H1 (cell line): Measurements from ENCODE around the gene EOLA1. TPM values are rescaled to one million over a fixed set of nuclear protein-coding genes. Genes with fewer than 3 reads are reported as not detected.

ENCODE experiments used
- CTCF ChIA-PET: fragments of 300-600 bp; sonication (Branson Sonifier 250); formaldehyde crosslinking; loops from one replicate; lab custom pipeline; 2021; ENCODE audit not compliant: partially characterized antibody; lab: Charles Lee
- POLR2A ChIA-PET: fragments of 300-600 bp; sonication (Branson Sonifier 250); formaldehyde crosslinking; loops from one replicate; lab custom pipeline; 2021; ENCODE audit warnings: inconsistent platforms; ENCODE audit not compliant: partially characterized antibody; lab: Charles Lee
- DNase-seq, 2 experiments: peaks; one replicate each; pipeline versions ENCODE4 v3.0.0 to v3.0.0-alpha.2; 2010 to 2022; ENCODE audit warnings: low spot score in 2 of 2, low read depth in 1 of 2, mixed read lengths in 1 of 2
- FAIRE-seq: peaks from 2 replicates; lab custom pipeline; 2011; peaks lifted over from hg19 to GRCh38; lab: Jason Lieb, UNC
- H2AFZ ChIP-seq: 2 replicates; pipeline ENCODE4 v1.8.1; 2012; ENCODE audit warnings: low read length, inconsistent platforms
- H2AK5ac ChIP-seq: 2 replicates; pipeline ENCODE4 v1.6.1; 2013; ENCODE audit warnings: low read depth, low read length
- H2BK120ac ChIP-seq: replicated peaks from 2 replicates; pipeline ENCODE3; 2013; ENCODE audit warnings: low read depth, low read length, inconsistent platforms
- H2BK12ac ChIP-seq: 2 replicates; pipeline ENCODE4 v1.6.1; 2013; ENCODE audit warnings: low read depth, low read length
- H2BK15ac ChIP-seq: 2 replicates; pipeline ENCODE4 v1.6.1; 2013; ENCODE audit warnings: low read length
- H2BK20ac ChIP-seq: 2 replicates; pipeline ENCODE4 v1.6.1; 2013; ENCODE audit warnings: low read length
- H2BK5ac ChIP-seq: 2 replicates; pipeline ENCODE4 v1.6.1; 2013; ENCODE audit warnings: low read depth, low read length
- H3K14ac ChIP-seq: 2 replicates; pipeline ENCODE4 v1.6.1; 2013; ENCODE audit warnings: inconsistent platforms; ENCODE audit not compliant: insufficient read length
- H3K18ac ChIP-seq: 2 replicates; pipeline ENCODE4 v1.6.1; 2013; ENCODE audit warnings: low read length; ENCODE audit errors: extremely low read depth
- H3K23ac ChIP-seq: 2 replicates; pipeline ENCODE4 v1.6.1; 2013; ENCODE audit warnings: inconsistent platforms; ENCODE audit not compliant: insufficient read length
- H3K23me2 ChIP-seq: 2 replicates; pipeline ENCODE4 v1.6.1; 2013; ENCODE audit warnings: low read depth, low read length
- H3K27ac ChIP-seq: 2 replicates; pipeline ENCODE4 v1.6.1; 2011; ENCODE audit warnings: low read depth, low read length, inconsistent platforms
- H3K27me3 ChIP-seq, 4 experiments: replicated peaks in 1 of 4; 1 replicate in 1 of 4; 2 replicates in 3 of 4; pipeline versions ENCODE4 v1.6.1 to v1.8.1; 2011 to 2013; ENCODE audit warnings: low read length in 3 of 4, mild to moderate bottlenecking in 3 of 4, inconsistent platforms in 2 of 4, mixed read lengths in 2 of 4, moderate library complexity in 1 of 4; ENCODE audit not compliant: control insufficient read depth in 3 of 4, insufficient read depth in 3 of 4; ENCODE audit errors: extremely low read depth in 1 of 4
- H3K36me3 ChIP-seq, 4 experiments: 2 replicates each; pipeline versions ENCODE4 v1.6.1 to v1.8.1; 2011 to 2013; ENCODE audit warnings: mild to moderate bottlenecking in 4 of 4, low read length in 3 of 4, moderate library complexity in 2 of 4, control low read depth in 1 of 4, inconsistent platforms in 1 of 4; ENCODE audit not compliant: insufficient read depth in 4 of 4, control insufficient read depth in 2 of 4
- H3K4ac ChIP-seq: replicated peaks from 2 replicates; pipeline ENCODE3; 2013; ENCODE audit warnings: low read length, low read depth, mixed read lengths, inconsistent platforms; ENCODE audit not compliant: insufficient read length
- H3K4me1 ChIP-seq, 4 experiments: replicated peaks in 1 of 4; 1 replicate in 1 of 4; 2 replicates in 3 of 4; pipeline versions ENCODE4 v1.6.1 to v1.8.1; 2011 to 2013; ENCODE audit warnings: low read length in 3 of 4, inconsistent platforms in 2 of 4, mixed read lengths in 1 of 4; ENCODE audit not compliant: insufficient read depth in 4 of 4, control insufficient read depth in 3 of 4
- H3K4me2 ChIP-seq, 2 experiments: 2 replicates each; pipeline versions ENCODE4 v1.6.1 to v1.8.1; 2011 to 2013; ENCODE audit warnings: low read depth in 2 of 2, low read length in 2 of 2, control low read depth in 1 of 2, inconsistent platforms in 1 of 2, mild to moderate bottlenecking in 1 of 2; ENCODE audit not compliant: insufficient read depth in 1 of 2
- H3K4me3 ChIP-seq, 4 experiments: fragments of 200-600, 300-600 bp in 1 of 4; sonication (generic), shearing (Covaris generic), sonication (Bioruptor Twin) in 1 of 4; 2 replicates each; pipeline versions ENCODE4 v1.5.1 to v1.8.1; 2011 to 2016; ENCODE audit warnings: low read length in 4 of 4, low read depth in 3 of 4, control low read depth in 2 of 4, inconsistent platforms in 2 of 4, mild to moderate bottlenecking in 2 of 4, mixed read lengths in 1 of 4, moderate library complexity in 1 of 4; ENCODE audit not compliant: insufficient read depth in 2 of 4; ENCODE audit errors: extremely low read depth in 1 of 4
- H3K56ac ChIP-seq: replicated peaks from 2 replicates; pipeline ENCODE3; 2013; ENCODE audit warnings: low read depth, mild to moderate bottlenecking, mixed read lengths, low read length, inconsistent platforms; ENCODE audit not compliant: insufficient read length
- H3K79me1 ChIP-seq: 2 replicates; pipeline ENCODE4 v1.6.1; 2013; ENCODE audit warnings: low read depth, low read length, control low read depth
- H3K79me2 ChIP-seq, 2 experiments: 2 replicates each; pipeline versions ENCODE4 v1.6.1 to v1.8.1; 2012 to 2013; ENCODE audit warnings: low read length in 2 of 2, mild to moderate bottlenecking in 2 of 2, inconsistent platforms in 1 of 2; ENCODE audit not compliant: insufficient read depth in 2 of 2, control insufficient read depth in 1 of 2
- H3K9ac ChIP-seq, 4 experiments: replicated peaks in 1 of 4; 1 replicate in 1 of 4; 2 replicates in 3 of 4; pipeline versions ENCODE4 v1.6.1 to v1.8.1; 2011 to 2013; ENCODE audit warnings: low read depth in 3 of 4, low read length in 3 of 4, control low read depth in 2 of 4, mild to moderate bottlenecking in 2 of 4, moderate library complexity in 2 of 4, inconsistent platforms in 1 of 4; ENCODE audit errors: extremely low read depth in 1 of 4
- H3K9me3 ChIP-seq, 2 experiments: 2 replicates each; pipeline versions ENCODE4 v1.6.1 to v1.8.1; 2012 to 2013; ENCODE audit warnings: mild to moderate bottlenecking in 2 of 2, moderate library complexity in 2 of 2, control low read depth in 1 of 2, inconsistent platforms in 1 of 2, low read depth in 1 of 2, low read length in 1 of 2, mixed read lengths in 1 of 2; ENCODE audit not compliant: insufficient read depth in 2 of 2
- H4K20me1 ChIP-seq, 2 experiments: replicated peaks in 1 of 2; 2 replicates each; pipeline versions ENCODE3 to v1.8.1; 2011 to 2013; ENCODE audit warnings: inconsistent platforms in 2 of 2, low read length in 2 of 2, mild to moderate bottlenecking in 1 of 2; ENCODE audit not compliant: insufficient read depth in 2 of 2, control insufficient read depth in 1 of 2
- H4K5ac ChIP-seq: 2 replicates; pipeline ENCODE4 v1.6.1; 2013; ENCODE audit warnings: low read length, low read depth, mixed read lengths, inconsistent platforms; ENCODE audit not compliant: insufficient read length
- H4K8ac ChIP-seq: 2 replicates; pipeline ENCODE4 v1.8.0; 2013; ENCODE audit warnings: mild to moderate bottlenecking, moderate library complexity, low read length, inconsistent platforms; ENCODE audit not compliant: insufficient read depth; ENCODE audit errors: extremely low read depth
- H4K91ac ChIP-seq: replicated peaks from 2 replicates; pipeline ENCODE3; 2013; ENCODE audit warnings: low read length, mixed read lengths, inconsistent platforms; ENCODE audit not compliant: insufficient read length
- BACH1 ChIP-seq: IDR thresholded peaks from 2 replicates; pipeline ENCODE4 v1.6.1; 2012; ENCODE audit warnings: low read length, improper control_type of control experiment
- BRCA1 ChIP-seq: IDR thresholded peaks from 2 replicates; pipeline ENCODE4 v1.6.1; 2012; ENCODE audit warnings: low read depth, low read length, improper control_type of control experiment
- CHD1 ChIP-seq: IDR thresholded peaks from 2 replicates; pipeline ENCODE4 v1.6.1; 2012; ENCODE audit warnings: low read depth, low read length, improper control_type of control experiment
- CHD2 ChIP-seq: IDR thresholded peaks from 2 replicates; pipeline ENCODE4 v1.6.1; 2012; ENCODE audit warnings: low read length, improper control_type of control experiment
- CREB1 ChIP-seq: IDR thresholded peaks from 2 replicates; pipeline ENCODE4 v1.6.1; 2012; ENCODE audit warnings: inconsistent platforms
- EZH2 ChIP-seq: fragments of 200-600 bp; sonication (generic); IDR thresholded peaks from 2 replicates; pipeline ENCODE4 v1.7.1; 2012; ENCODE audit warnings: low read depth, mild to moderate bottlenecking, moderate library complexity, low read length, inconsistent platforms; ENCODE audit not compliant: severe bottlenecking
- GABPA ChIP-seq: IDR thresholded peaks from 2 replicates; pipeline ENCODE4 v1.6.1; 2011; ENCODE audit warnings: mild to moderate bottlenecking, low read length, moderate library complexity, borderline replicate concordance; ENCODE audit not compliant: insufficient read depth
- GTF2F1 ChIP-seq: IDR thresholded peaks from 2 replicates; pipeline ENCODE4 v1.6.1; 2012; ENCODE audit warnings: low read depth, low read length, improper control_type of control experiment, borderline replicate concordance
- POU5F1 ChIP-seq: IDR thresholded peaks from 2 replicates; pipeline ENCODE4 v1.6.1; 2011; ENCODE audit warnings: low read depth, mild to moderate bottlenecking, low read length, moderate library complexity
- RAD21 ChIP-seq, 2 experiments: IDR thresholded peaks in 1 of 2; conservative IDR thresholded peaks in 1 of 2; 2 replicates each; pipeline ENCODE4 v1.6.1; 2011; ENCODE audit warnings: low read depth in 2 of 2, low read length in 2 of 2, improper control_type of control experiment in 1 of 2, inconsistent platforms in 1 of 2, mild to moderate bottlenecking in 1 of 2, moderate library complexity in 1 of 2
- RFX5 ChIP-seq: IDR thresholded peaks from 2 replicates; pipeline ENCODE4 v1.6.1; 2011; ENCODE audit warnings: low read depth, low read length, improper control_type of control experiment, borderline replicate concordance
- RXRA ChIP-seq: IDR thresholded peaks from 2 replicates; pipeline ENCODE4 v1.6.1; 2011; ENCODE audit warnings: low read depth, mild to moderate bottlenecking, low read length, moderate library complexity; ENCODE audit not compliant: insufficient read depth
- SP1 ChIP-seq: IDR thresholded peaks from 2 replicates; pipeline ENCODE4 v1.6.1; 2011; ENCODE audit warnings: low read depth, low read length
- SP4 ChIP-seq: IDR thresholded peaks from 2 replicates; pipeline ENCODE4 v1.6.1; 2012; ENCODE audit warnings: low read length, inconsistent platforms
- TAF7 ChIP-seq: optimal IDR thresholded peaks from 2 replicates; pipeline ENCODE3; 2011; ENCODE audit warnings: low read depth, mild to moderate bottlenecking, inconsistent platforms, low read length, moderate library complexity, borderline replicate concordance
- WGBS, 2 experiments: shearing (Covaris generic) in 1 of 2; methylation state at CpG; one replicate each; pipeline versions ENCODE4 v1.1.6 to v1.1.7; 2013 to 2015; ENCODE audit warnings: low lambda C conversion rate in 2 of 2, mixed read lengths in 2 of 2, inconsistent platforms in 1 of 2, low coverage in 1 of 2, missing lambda C conversion rate in 1 of 2; ENCODE audit not compliant: insufficient replicate concordance in 2 of 2, insufficient coverage in 1 of 2, insufficient read length in 1 of 2; ENCODE audit errors: extremely low coverage in 1 of 2, missing lambda C conversion rate in 1 of 2; 5-methylcytosine and 5-hydroxymethylcytosine counted together
- polyA plus RNA-seq, 7 experiments: library from polyadenylated mRNA; depleted of rRNA in 3 of 7; stranded (reverse) in 5 of 7; unstranded in 2 of 7; fragments of >200 nt in 5 of 7; fragments of 200-250 nt in 2 of 7; gene quantifications; 1 replicate in 5 of 7; 2 replicates in 1 of 7; 4 replicates in 1 of 7; pipeline versions ENCODE4 v1.2.1 to v1.2.3, GENCODE V29; 2011 to 2013; ENCODE audit warnings: missing spikeins in 2 of 7, mixed read lengths in 2 of 7
- total RNA-seq: library from RNA; stranded (reverse); fragmentation: NEBNext Ultra II Directional; extraction: Animal tissue kit (Norgen Biotek cat#: 25700); gene quantifications from 2 replicates; pipeline ENCODE4 v1.2.1, GENCODE V29; 2021

Gene EOLA1
- total and polyA plus RNA-seq, 2 of the 8 experiments (the other 6 are each of a cell fraction or from before 2014, with no cell fraction given), result 5.4 to 7.6 TPM

- no peaks in the 10 kb centered on the region for H3K79me1 ChIP-seq
- no peak overlapping the region for H2BK5ac ChIP-seq
- peaks cover 0 to 3% (median 3%) of the 10 kb centered on the region in 4 experiments; a peak in 4 of 7 replicates for H3K4me1 ChIP-seq
- H2AK5ac ChIP-seq, result no peak overlapping the region
- no peaks in the 10 kb centered on the region for H4K20me1 ChIP-seq
- no peak overlapping the region for H2BK12ac ChIP-seq
- H3K4ac ChIP-seq, result no peak overlapping the region
- FAIRE-seq, result no peak
- 92% methylated on average over 1 of the region's 1 CpG; no CpG with 5 or more reads in 1 of the 2 experiments for whole genome bisulfite sequencing, 2 experiments
- no peaks in the 10 kb centered on the region for H3K9me3 ChIP-seq
- H3K23ac ChIP-seq, result no peak overlapping the region
- H3K23me2 ChIP-seq, result peaks cover 6% of the 10 kb centered on the region; the same call in 1 of the 2 replicates
- no peak overlapping the region for H4K91ac ChIP-seq
- no peak overlapping the region for H2BK120ac ChIP-seq
- CTCF ChIA-PET, result no interaction called here
- H3K79me2 ChIP-seq, result no peaks in the 10 kb centered on the region
- H3K27ac ChIP-seq, result no peak overlapping the region
- no peak overlapping the region for H3K4me2 ChIP-seq
- H2BK20ac ChIP-seq, result no peak overlapping the region
- H4K8ac ChIP-seq, result no peak overlapping the region
- no peak overlapping the region for H3K18ac ChIP-seq
- DNase-seq, result no peak
- POLR2A ChIA-PET, result interaction anchor here (0.5 kb wide), 1 partner anchor 22 kb away, joined by 3 read pairs; no protein-coding TSS in a partner anchor
- no peak overlapping the region for H4K5ac ChIP-seq
- H3K4me3 ChIP-seq, result no peak overlapping the region
- H3K36me3 ChIP-seq, result no peaks in the 10 kb centered on the region
- H3K9ac ChIP-seq, result no peak overlapping the region
- no peak overlapping the region for H2AFZ ChIP-seq
- TF ChIP-seq TAF7, result no peak
- no peak for TF ChIP-seq GABPA
- no peak for TF ChIP-seq RAD21 (IDR thresholded peaks at IDR 0.05 in 1 of 2, conservative IDR thresholded peaks at IDR 0.05 in 1 of 2; ENCODE audit: low read depth in 2 of 2, low read length in 2 of 2)
- no peak for TF ChIP-seq GTF2F1
- no peak for TF ChIP-seq CHD1
- no peak for TF ChIP-seq EZH2
- no peak for TF ChIP-seq RXRA
- TF ChIP-seq CHD2, result no peak
- no peak for TF ChIP-seq CREB1
- no peak for TF ChIP-seq SP4
- no peak for TF ChIP-seq BRCA1
- no peak for TF ChIP-seq BACH1
- TF ChIP-seq RFX5, result no peak
- no peak for TF ChIP-seq SP1
- TF ChIP-seq POU5F1, result no peak
- H3K27me3 ChIP-seq, result peaks cover 0 to 3% (median 0%) of the 10 kb centered on the region in 4 experiments; a peak in 2 of 7 replicates
- no peak overlapping the region for H3K14ac ChIP-seq
- H3K56ac ChIP-seq, result no peak overlapping the region
- no peak overlapping the region for H2BK15ac ChIP-seq
Measured at GRCh38 chrX:149508467-149508866, 32.3 kb upstream of the EOLA1 start.
